ELR (cell line): ENCODE measurements around the gene PTPRCAP.

Experiments
- DNase-seq: peaks from one replicate; pipeline ENCODE4 v3.0.0-alpha.2; 2015; ENCODE audit warnings: low read depth

Gene PTPRCAP

GRCh38 chr11:67395555-67396258, 41.8 kb downstream of the PTPRCAP start:
- DNase-seq, result no peak

- no peak for DNase-seq
These were observed 43.5 kb downstream of the PTPRCAP start for GRCh38 chr11:67393990-67394389.

- no peak for DNase-seq
These were observed 44.0 kb downstream of the PTPRCAP start for GRCh38 chr11:67393437-67393836.

- peak; percentile 42 for DNase-seq
These were observed 45.2 kb downstream of the PTPRCAP start for GRCh38 chr11:67392183-67392715.

GRCh38 chr11:67391304-67392182, 45.9 kb downstream of the PTPRCAP start, which contains the start of gene RAD9A:
RAD9A (plus strand) TSS chr11:67391986; CDS start chr11:67392045, 59 bp downstream.
- DNase-seq, result peak; percentile 96

- no peak for DNase-seq
These were observed 46.6 kb downstream of the PTPRCAP start for GRCh38 chr11:67390947-67391303.

GRCh38 chr11:67389477-67389876, 48.0 kb downstream of the PTPRCAP start:
- peak; percentile 46 for DNase-seq

GRCh38 chr11:67387518-67387917, 50.0 kb downstream of the PTPRCAP start:
- no peak for DNase-seq

- DNase-seq, result no peak
These were observed 50.4 kb downstream of the PTPRCAP start for GRCh38 chr11:67387069-67387468.
